ENCODE results near the gene DAGLB. TPM values are rescaled to one million over a fixed set of nuclear protein-coding genes. Genes with fewer than 3 reads are reported as not detected.
"Not testable (repeated sequence)": the region's sequence is repeated elsewhere in the genome, so short reads cannot be mapped to it uniquely, and the experiment has no call there.

The DAGLB gene
- total RNA-seq, 1 experiment from 2014 or later: 23.4 TPM

DNA sequence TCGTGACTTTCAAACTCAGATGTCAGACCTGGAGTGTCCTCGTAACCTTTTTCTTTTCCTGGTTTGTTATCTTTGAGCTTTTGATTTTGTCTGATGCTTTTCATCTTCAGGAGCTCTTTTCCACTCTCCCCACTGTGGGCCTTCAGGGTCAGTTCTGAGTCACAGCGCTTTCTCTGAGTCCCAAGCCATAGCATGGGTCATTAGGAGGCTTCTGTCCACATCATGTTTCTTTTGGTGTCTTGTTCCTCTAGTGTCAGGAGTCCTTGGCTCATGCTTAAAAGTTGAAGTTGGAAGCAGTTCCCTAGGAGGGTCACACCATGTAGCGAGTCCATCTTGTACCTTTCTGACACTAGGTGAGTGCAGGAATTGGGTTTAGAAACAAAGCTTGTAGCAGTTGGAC is 40.3 kb downstream of the DAGLB start:
- DNase-seq (ENCODE audit: low read depth in 1 of 2, low spot score in 2 of 2): no peak
- Histone ChIP-seq H3K4me3 (no peak overlapping the region), H3K9me3 (replicated peaks) (no peaks in the 10 kb centered on the region; the same call in 1 of the 2 replicates), H3K4me1 (replicated peaks) (no peaks in the 10 kb centered on the region), H3K36me3 (peaks cover 96% of the 10 kb centered on the region), H3K27me3 (replicated peaks) (no peaks in the 10 kb centered on the region), H3K27ac (no peak overlapping the region)

DNA sequence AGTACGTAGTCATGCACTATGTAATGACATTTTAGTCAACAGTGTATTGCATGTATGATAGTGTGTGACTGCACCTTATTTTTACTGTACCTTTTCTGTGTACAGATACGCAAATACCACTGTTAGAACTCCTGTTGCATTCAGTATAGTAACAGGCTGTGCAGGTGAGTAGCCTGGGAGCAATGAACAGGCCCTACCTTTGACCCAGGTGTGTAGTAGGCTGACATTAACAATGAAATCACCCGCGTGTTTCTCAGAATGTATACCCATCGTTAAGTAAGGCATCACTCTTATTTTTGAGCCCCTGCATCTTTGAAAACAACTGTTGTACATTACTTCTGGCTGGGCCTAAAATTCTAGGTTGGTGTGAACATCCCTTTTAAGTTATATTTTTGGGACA is 41.6 kb downstream of the DAGLB start:
- no peaks in the 10 kb centered on the region for H3K4me1 ChIP-seq (replicated peaks)
- no peaks in the 10 kb centered on the region for H3K27me3 ChIP-seq (replicated peaks)
- no peaks in the 10 kb centered on the region; the same call in 1 of the 2 replicates for H3K9me3 ChIP-seq (replicated peaks)
- H3K27ac ChIP-seq: no peak overlapping the region
- DNase-seq (ENCODE audit: low read depth in 1 of 2, low spot score in 2 of 2): no peak
- H3K4me3 ChIP-seq: no peak overlapping the region
- peaks cover 93% of the 10 kb centered on the region for H3K36me3 ChIP-seq

DNA sequence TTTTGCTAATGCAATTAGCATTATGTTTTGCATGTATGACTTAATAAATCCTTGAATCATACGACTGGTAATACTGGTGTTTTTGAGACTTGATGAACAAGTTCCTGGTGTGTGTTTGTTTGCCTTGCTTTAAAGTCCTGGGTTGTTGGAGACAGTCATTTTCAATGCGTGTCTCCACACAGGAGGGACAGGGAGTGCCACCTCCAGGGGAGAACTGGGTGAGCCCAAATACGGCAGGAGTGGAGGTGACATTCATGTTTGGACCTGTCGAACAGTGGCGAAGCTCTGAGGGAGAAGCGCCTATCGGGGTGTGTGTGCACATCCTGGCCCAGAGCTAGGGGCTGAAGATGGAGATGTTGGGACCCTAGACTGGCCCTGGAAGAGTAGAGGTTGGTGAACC is 43.8 kb downstream of the DAGLB start:
- DNase-seq (ENCODE audit: low read depth in 1 of 2, low spot score in 2 of 2): no peak
- Histone ChIP-seq H3K9me3 (replicated peaks) (no peaks in the 10 kb centered on the region), H3K4me3 (no peak overlapping the region), H3K4me1 (replicated peaks) (no peaks in the 10 kb centered on the region), H3K27ac (no peak overlapping the region), H3K36me3 (peaks cover 95% of the 10 kb centered on the region), H3K27me3 (replicated peaks) (no peaks in the 10 kb centered on the region)

DNA sequence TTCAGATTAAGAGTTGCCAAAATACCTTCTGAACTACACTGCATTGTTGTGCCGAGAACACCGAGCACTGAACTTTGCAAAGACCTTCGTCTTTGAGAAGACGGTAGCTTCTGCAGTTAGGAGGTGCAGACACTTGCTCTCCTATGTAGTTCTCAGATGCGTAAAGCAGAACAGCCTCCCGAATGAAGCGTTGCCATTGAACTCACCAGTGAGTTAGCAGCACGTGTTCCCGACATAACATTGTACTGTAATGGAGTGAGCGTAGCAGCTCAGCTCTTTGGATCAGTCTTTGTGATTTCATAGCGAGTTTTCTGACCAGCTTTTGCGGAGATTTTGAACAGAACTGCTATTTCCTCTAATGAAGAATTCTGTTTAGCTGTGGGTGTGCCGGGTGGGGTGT is 45.0 kb downstream of the DAGLB start:
- DNase-seq (ENCODE audit: low read depth in 1 of 2, low spot score in 2 of 2): no peak
- no peak overlapping the region for H3K27ac ChIP-seq
- H3K27me3 ChIP-seq (replicated peaks): no peaks in the 10 kb centered on the region
- no peaks in the 10 kb centered on the region for H3K4me1 ChIP-seq (replicated peaks)
- H3K36me3 ChIP-seq: peaks cover 95% of the 10 kb centered on the region
- no peak overlapping the region for H3K4me3 ChIP-seq
- no peaks in the 10 kb centered on the region for H3K9me3 ChIP-seq (replicated peaks)

- no peak overlapping the region for H3K4me3 ChIP-seq
- H3K27me3 ChIP-seq (replicated peaks): no peaks in the 10 kb centered on the region
- DNase-seq (ENCODE audit: low read depth in 1 of 2, low spot score in 2 of 2): no peak
- H3K36me3 ChIP-seq: peaks cover 93% of the 10 kb centered on the region
- H3K9me3 ChIP-seq (replicated peaks): no peaks in the 10 kb centered on the region
- H3K27ac ChIP-seq: no peak overlapping the region
- no peaks in the 10 kb centered on the region for H3K4me1 ChIP-seq (replicated peaks)
These were observed 45.7 kb downstream of the DAGLB start for GRCh38 chr7:6402041-6402440.

- Histone ChIP-seq H3K4me1 (replicated peaks) (no peaks in the 10 kb centered on the region), H3K27ac (no peak overlapping the region), H3K27me3 (replicated peaks) (no peaks in the 10 kb centered on the region), H3K9me3 (replicated peaks) (no peaks in the 10 kb centered on the region), H3K4me3 (no peak overlapping the region), H3K36me3 (peaks cover 90% of the 10 kb centered on the region)
- DNase-seq (ENCODE audit: low read depth in 1 of 2, low spot score in 2 of 2): no peak
These were observed 46.2 kb downstream of the DAGLB start for GRCh38 chr7:6401536-6401935.

- not testable (repeated sequence) for DNase-seq (ENCODE audit: low read depth in 1 of 2, low spot score in 2 of 2); H3K27ac ChIP-seq
These were observed 47.3 kb downstream of the DAGLB start for GRCh38 chr7:6400243-6401105.

DNA sequence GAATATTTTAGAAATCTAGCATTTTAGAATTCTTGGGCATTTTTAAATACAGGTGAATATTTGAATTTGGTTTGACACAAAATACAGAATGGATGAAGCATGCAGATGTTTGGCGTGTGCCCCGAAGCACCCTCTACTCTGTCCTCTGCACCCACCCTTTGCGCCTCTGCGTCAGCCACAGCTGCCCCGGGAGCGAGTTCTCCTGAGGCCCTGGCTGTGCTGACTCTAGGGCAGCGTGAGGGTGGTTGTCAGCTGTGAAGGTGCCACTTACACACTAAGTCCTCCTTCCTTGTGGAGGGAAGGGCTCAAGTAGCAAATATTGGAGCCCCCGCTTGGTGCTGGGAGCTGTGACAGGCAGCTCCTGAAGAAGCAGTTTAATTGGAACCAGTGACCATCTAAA is 48.4 kb downstream of the DAGLB start:
- Histone ChIP-seq H3K27ac (no peak overlapping the region), H3K4me3 (no peak overlapping the region), H3K27me3 (replicated peaks) (no peaks in the 10 kb centered on the region), H3K36me3 (peaks cover 91% of the 10 kb centered on the region), H3K9me3 (replicated peaks) (no peaks in the 10 kb centered on the region), H3K4me1 (replicated peaks) (no peaks in the 10 kb centered on the region)
- DNase-seq (ENCODE audit: low read depth in 1 of 2, low spot score in 2 of 2): no peak

More at GRCh38 chr7:6400243-6401105, 47.3 kb downstream of the DAGLB start:
- H3K9me3 ChIP-seq (replicated peaks); H3K4me3 ChIP-seq; H3K4me1 ChIP-seq (replicated peaks); H3K27me3 ChIP-seq (replicated peaks): not testable (repeated sequence)
- H3K36me3 ChIP-seq: peaks cover 91% of the 10 kb centered on the region

DNA sequence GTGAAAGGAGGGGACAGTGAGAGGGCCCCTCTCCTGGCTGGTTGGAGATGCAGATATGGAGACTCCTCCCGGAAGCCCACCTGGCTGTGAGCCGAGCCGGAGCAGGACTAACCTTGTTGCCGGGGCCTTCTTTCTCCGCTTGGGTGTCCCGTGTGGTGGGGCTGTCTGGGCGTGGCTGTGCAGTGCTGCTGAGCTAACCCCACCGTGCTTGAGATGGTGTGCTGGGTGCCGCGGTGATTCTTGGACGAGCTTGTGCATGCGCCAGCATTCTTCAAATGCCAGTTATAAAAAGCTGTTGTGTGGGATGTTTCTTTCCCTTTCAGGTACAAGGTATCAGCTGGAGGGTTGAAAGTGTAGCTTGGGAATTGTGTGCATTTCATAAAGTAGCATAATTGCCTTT is 48.8 kb downstream of the DAGLB start:
- Histone ChIP-seq H3K36me3 (peaks cover 91% of the 10 kb centered on the region), H3K4me3 (no peak overlapping the region), H3K9me3 (replicated peaks) (no peaks in the 10 kb centered on the region), H3K4me1 (replicated peaks) (peaks cover 3% of the 10 kb centered on the region), H3K27me3 (replicated peaks) (no peaks in the 10 kb centered on the region), H3K27ac (no peak overlapping the region)
- no peak for DNase-seq (ENCODE audit: low read depth in 1 of 2, low spot score in 2 of 2)

- not testable (repeated sequence) for DNase-seq (ENCODE audit: low read depth in 1 of 2, low spot score in 2 of 2); H3K27ac ChIP-seq; H3K9me3 ChIP-seq (replicated peaks); H3K4me3 ChIP-seq; H3K27me3 ChIP-seq (replicated peaks)
- Histone ChIP-seq H3K36me3 (peaks cover 89% of the 10 kb centered on the region), H3K4me1 (replicated peaks) (peaks cover 13% of the 10 kb centered on the region)
These were observed 49.8 kb downstream of the DAGLB start for GRCh38 chr7:6397759-6398495.

- no peak overlapping the region for H3K27ac ChIP-seq
- peaks cover 91% of the 10 kb centered on the region for H3K36me3 ChIP-seq
- H3K27me3 ChIP-seq (replicated peaks): no peaks in the 10 kb centered on the region
- H3K4me1 ChIP-seq (replicated peaks): peaks cover 26% of the 10 kb centered on the region
- no peak for DNase-seq (ENCODE audit: low read depth in 1 of 2, low spot score in 2 of 2)
- no peak overlapping the region for H3K4me3 ChIP-seq
- no peaks in the 10 kb centered on the region for H3K9me3 ChIP-seq (replicated peaks)
These were observed 51.7 kb downstream of the DAGLB start for GRCh38 chr7:6395898-6396595.

GRCh38 chr7:6394114-6394513 is 53.6 kb downstream of the DAGLB start:
- Histone ChIP-seq H3K4me3 (no peak overlapping the region), H3K27ac (no peak overlapping the region), H3K27me3 (replicated peaks) (no peaks in the 10 kb centered on the region), H3K36me3 (peaks cover 77% of the 10 kb centered on the region), H3K9me3 (replicated peaks) (no peaks in the 10 kb centered on the region), H3K4me1 (replicated peaks) (peaks cover 26% of the 10 kb centered on the region)
- no peak for DNase-seq (ENCODE audit: low read depth in 1 of 2, low spot score in 2 of 2)

DNA sequence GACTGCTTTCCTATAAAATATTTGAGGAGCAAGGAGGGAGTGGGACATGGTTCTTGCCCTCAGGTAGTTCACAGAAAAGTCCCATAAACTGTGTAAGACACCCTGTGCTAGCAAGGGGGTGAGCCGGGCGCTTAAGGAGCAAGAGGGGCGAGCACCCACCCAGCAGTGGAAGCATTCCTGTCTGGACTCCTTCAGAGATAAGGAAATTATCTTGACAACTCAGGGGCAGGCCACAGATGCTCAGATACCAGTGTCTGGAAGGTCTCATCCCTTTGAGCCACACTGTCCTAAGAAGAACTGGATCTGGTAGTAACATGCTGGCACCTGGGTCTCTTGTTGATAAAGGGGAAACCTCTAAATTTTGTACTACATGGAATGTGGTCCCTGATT is 54.1 kb downstream of the DAGLB start:
- Histone ChIP-seq H3K4me3 (no peak overlapping the region), H3K27me3 (replicated peaks) (no peaks in the 10 kb centered on the region), H3K9me3 (replicated peaks) (no peaks in the 10 kb centered on the region), H3K4me1 (replicated peaks) (peaks cover 26% of the 10 kb centered on the region), H3K27ac (peak overlapping the region; percentile 19; the same call in 1 of the 2 replicates), H3K36me3 (peaks cover 76% of the 10 kb centered on the region)
- no peak for DNase-seq (ENCODE audit: low read depth in 1 of 2, low spot score in 2 of 2)

Measured in SJSA1 (cell line).